Epithelial cell of esophagus (primary cell): ENCODE measurements around the gene INO80B.
"Not testable (repeated sequence)": the region's sequence is repeated elsewhere in the genome, so short reads cannot be mapped to it uniquely, and the experiment has no call there.

Source experiments
- DNase-seq: peaks from one replicate; pipeline ENCODE4 v3.0.0; 2010; ENCODE audit warnings: low read depth
- H3K4me3 ChIP-seq: 2 replicates; pipeline ENCODE4 v1.5.1; 2011; ENCODE audit warnings: mild to moderate bottlenecking, low read length, control low read depth
- CTCF ChIP-seq: IDR thresholded peaks from 2 replicates; pipeline ENCODE4 v1.5.1; 2011; ENCODE audit warnings: low read depth, mild to moderate bottlenecking, low read length, control low read depth, inconsistent platforms; ENCODE audit not compliant: insufficient read depth; ENCODE audit errors: missing control alignments

INO80B gene

GRCh38 chr2:74420006-74420405 is 34.9 kb upstream of the INO80B start:
- no peak for DNase-seq
- TF ChIP-seq CTCF, result no peak
- H3K4me3 ChIP-seq, result no peak overlapping the region

- H3K4me3 ChIP-seq, result peak overlapping the region; percentile 69
- not testable (repeated sequence) for DNase-seq
Measured at GRCh38 chr2:74420443-74421103, 34.3 kb upstream of the INO80B start.

- peak within 1 kb of the TSS; percentile 69 for H3K4me3 ChIP-seq
- no peak for TF ChIP-seq CTCF
- peak; percentile 82 for DNase-seq
Measured at GRCh38 chr2:74421221-74421870, 33.5 kb upstream of the INO80B start, which contains the start of the genes C2orf81 and WDR54. TSS of gene C2orf81 (minus strand) at chr2:74421619. CDS start at chr2:74421560, 59 bp downstream. TSS of gene WDR54 (plus strand) at chr2:74421730. CDS start at chr2:74422154, 424 bp downstream.

GRCh38 chr2:74423231-74424095 is 31.4 kb upstream of the INO80B start:
- TF ChIP-seq CTCF, result no peak
- no peak for DNase-seq

GRCh38 chr2:74424139-74424992 is 30.5 kb upstream of the INO80B start:
- no peak overlapping the region for H3K4me3 ChIP-seq
- TF ChIP-seq CTCF, result no peak
- DNase-seq, result peak; percentile 68

More at GRCh38 chr2:74423231-74424095, 31.4 kb upstream of the INO80B start:
- H3K4me3 ChIP-seq, result no peak overlapping the region

GRCh38 chr2:74424995-74425406 is 29.9 kb upstream of the INO80B start:
- no peak for DNase-seq
- no peak for TF ChIP-seq CTCF
- no peak overlapping the region for H3K4me3 ChIP-seq

- no peak for TF ChIP-seq CTCF
- H3K4me3 ChIP-seq, result no peak overlapping the region
- peak; percentile 99 for DNase-seq
Measured at GRCh38 chr2:74425523-74425922, 29.4 kb upstream of the INO80B start.
